Duodenal mucosa (tissue), 2 donors: ENCODE data around the gene BEAN1.

ENCODE experiments used
- H3K27ac ChIP-seq: one replicate; pipeline ENCODE4 v1.7.0; 2013; ENCODE audit warnings: low read depth, low read length
- H3K27me3 ChIP-seq, 2 donors: one replicate each; pipeline ENCODE4 v1.7.0; 2013; ENCODE audit warnings: low read length in 2 of 2, control low read depth in 1 of 2; ENCODE audit not compliant: insufficient read depth in 2 of 2, control insufficient read depth in 1 of 2
- H3K36me3 ChIP-seq, 2 donors: one replicate each; pipeline ENCODE4 v1.7.0; 2013; ENCODE audit warnings: low read length in 2 of 2, control low read depth in 1 of 2; ENCODE audit not compliant: insufficient read depth in 2 of 2, control insufficient read depth in 1 of 2
- H3K4me1 ChIP-seq, 2 donors: one replicate each; pipeline ENCODE4 v1.7.0; 2013; ENCODE audit warnings: low read length in 2 of 2, control low read depth in 1 of 2; ENCODE audit not compliant: insufficient read depth in 2 of 2, control insufficient read depth in 1 of 2
- H3K4me3 ChIP-seq, 2 donors: one replicate each; pipeline ENCODE4 v1.7.0; 2013; ENCODE audit warnings: low read length in 2 of 2, low read depth in 1 of 2
- H3K9ac ChIP-seq, 2 donors: one replicate each; pipeline ENCODE4 v1.7.0; 2013; ENCODE audit warnings: low read length in 2 of 2, low read depth in 1 of 2
- H3K9me3 ChIP-seq, 2 donors: one replicate each; pipeline ENCODE4 v1.7.0; 2013; ENCODE audit warnings: low read length in 2 of 2, control low read depth in 1 of 2; ENCODE audit not compliant: control insufficient read depth in 1 of 2

Gene BEAN1

GRCh38 chr16:66469291-66469946, 42.3 kb downstream of the BEAN1 start:
- Histone ChIP-seq H3K9ac (no peak overlapping the region), H3K4me3 (no peak overlapping the region), H3K9me3 (no peaks in the 10 kb centered on the region), H3K27ac (no peak overlapping the region), H3K4me1 (no peaks in the 10 kb centered on the region), H3K36me3 (no peaks in the 10 kb centered on the region), H3K27me3 (no peaks in the 10 kb centered on the region)

- Histone ChIP-seq H3K9ac (no peak overlapping the region), H3K9me3 (no peaks in the 10 kb centered on the region), H3K36me3 (no peaks in the 10 kb centered on the region), H3K27me3 (no peaks in the 10 kb centered on the region), H3K4me1 (peaks cover 0 to 5% of the 10 kb centered on the region in 2 donors), H3K27ac (no peak overlapping the region), H3K4me3 (no peak overlapping the region)
These were observed 43.0 kb downstream of the BEAN1 start for GRCh38 chr16:66469947-66470546.

- no peaks in the 10 kb centered on the region for H3K36me3 ChIP-seq
- H3K27ac ChIP-seq: no peak overlapping the region
- no peak overlapping the region for H3K4me3 ChIP-seq
- peaks cover 0 to 5% of the 10 kb centered on the region in 2 donors for H3K4me1 ChIP-seq
- no peaks in the 10 kb centered on the region for H3K27me3 ChIP-seq
- H3K9ac ChIP-seq: no peak overlapping the region
- H3K9me3 ChIP-seq: no peaks in the 10 kb centered on the region
These were observed 43.5 kb downstream of the BEAN1 start for GRCh38 chr16:66470556-66470955.

DNA sequence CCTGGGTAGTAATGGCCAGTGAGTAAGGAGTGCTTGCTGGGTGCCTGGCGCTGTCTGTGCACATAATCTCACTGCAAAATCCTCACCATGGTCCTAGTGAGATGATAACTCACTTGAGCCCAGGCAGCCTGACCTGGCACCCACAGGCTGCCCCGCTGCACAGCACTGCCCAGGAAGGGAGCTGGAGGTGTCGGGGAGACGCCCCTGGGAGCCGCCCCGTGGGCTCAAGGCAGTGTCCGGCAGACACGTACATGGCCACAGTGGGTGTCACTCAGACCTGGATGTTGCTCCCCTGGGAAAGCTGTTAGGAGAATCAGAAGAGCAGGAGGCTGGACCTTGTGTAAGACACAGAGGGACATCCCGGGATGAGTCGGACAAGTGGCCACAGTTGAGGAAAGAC, 44.2 kb downstream of the BEAN1 start:
- Histone ChIP-seq H3K4me1 (peaks cover 0 to 5% of the 10 kb centered on the region in 2 donors), H3K36me3 (no peaks in the 10 kb centered on the region), H3K9ac (no peak overlapping the region), H3K27ac (no peak overlapping the region), H3K4me3 (no peak overlapping the region), H3K9me3 (no peaks in the 10 kb centered on the region), H3K27me3 (no peaks in the 10 kb centered on the region)

GRCh38 chr16:66471716-66472393, 44.8 kb downstream of the BEAN1 start:
- Histone ChIP-seq H3K27me3 (peaks cover 0 to 5% of the 10 kb centered on the region in 2 donors), H3K4me3 (no peak overlapping the region), H3K9ac (no peak overlapping the region), H3K4me1 (peaks cover 0 to 5% of the 10 kb centered on the region in 2 donors), H3K36me3 (no peaks in the 10 kb centered on the region), H3K27ac (no peak overlapping the region), H3K9me3 (no peaks in the 10 kb centered on the region)

DNA sequence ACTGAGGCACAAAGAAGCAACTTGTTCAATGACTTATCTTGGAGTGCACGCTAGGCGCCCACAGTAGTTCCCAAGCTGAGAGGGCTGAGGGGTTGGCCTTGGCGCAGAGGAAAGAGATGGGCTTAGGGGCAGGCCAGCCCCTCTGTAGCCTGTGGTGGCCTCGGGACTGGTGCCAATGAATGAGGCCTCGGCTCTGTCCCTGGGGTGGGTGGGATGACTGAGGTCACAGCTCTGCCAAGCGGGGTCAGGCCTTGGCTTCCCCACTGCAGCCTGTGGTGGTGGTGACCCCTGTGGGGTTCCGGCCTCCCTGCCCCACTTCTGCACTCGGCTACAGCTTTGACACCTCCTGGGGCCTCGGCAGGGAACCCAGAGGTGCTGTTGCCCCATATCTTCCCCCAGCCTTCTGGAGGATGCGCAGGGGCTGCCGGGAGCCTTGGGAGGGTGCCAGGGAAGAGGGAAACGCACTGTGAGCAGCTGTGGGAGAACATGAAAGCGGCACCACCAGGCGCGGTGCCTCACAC, 46.0 kb downstream of the BEAN1 start:
- H3K9ac ChIP-seq: no peak overlapping the region
- H3K9me3 ChIP-seq: no peaks in the 10 kb centered on the region
- H3K27ac ChIP-seq: no peak overlapping the region
- peaks cover 0 to 5% of the 10 kb centered on the region in 2 donors for H3K4me1 ChIP-seq
- H3K4me3 ChIP-seq: no peak overlapping the region
- no peaks in the 10 kb centered on the region for H3K36me3 ChIP-seq
- peaks cover 0 to 15% of the 10 kb centered on the region in 2 donors for H3K27me3 ChIP-seq

DNA sequence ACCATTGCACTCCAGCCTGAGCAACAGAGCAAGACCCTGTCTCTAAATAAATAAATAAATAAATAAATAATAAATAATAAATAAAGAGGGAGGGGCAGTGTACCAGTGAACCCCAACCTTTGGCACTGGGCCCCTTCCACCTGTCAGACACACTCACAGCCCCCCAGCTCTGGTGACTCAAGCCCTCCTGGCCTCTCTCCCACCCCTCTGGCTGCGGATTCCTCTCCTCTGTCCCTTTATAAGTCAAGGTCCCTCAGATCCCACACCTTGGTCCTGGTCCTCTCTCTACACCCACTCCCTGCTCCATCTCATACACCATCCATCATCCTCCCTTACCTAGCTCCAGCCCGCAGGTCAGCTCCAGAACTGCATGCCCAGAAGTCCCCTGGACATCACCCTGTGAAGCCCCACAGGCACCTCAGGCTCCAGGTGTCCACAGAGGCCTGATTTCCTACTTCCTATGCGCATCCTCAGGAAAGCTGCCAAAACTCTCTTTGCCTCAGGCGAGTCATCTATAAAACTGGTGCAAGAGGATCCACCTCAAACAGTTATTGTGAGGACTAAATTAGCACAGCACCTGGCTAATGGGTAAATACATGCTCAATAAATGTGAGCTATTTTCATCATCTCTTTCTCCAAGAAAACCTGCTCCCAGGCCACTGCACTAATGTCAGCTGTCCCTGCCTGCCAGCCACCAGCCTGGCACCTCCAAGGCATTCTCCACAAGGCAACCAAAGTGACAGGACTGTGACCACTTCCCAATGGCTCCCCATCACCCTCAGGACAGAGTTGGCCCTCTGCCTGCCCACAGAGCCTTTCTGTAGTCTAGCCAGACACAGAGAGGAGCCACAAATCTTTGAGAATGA, 46.8 kb downstream of the BEAN1 start:
- Histone ChIP-seq H3K36me3 (no peaks in the 10 kb centered on the region), H3K27ac (no peak overlapping the region)

DNA sequence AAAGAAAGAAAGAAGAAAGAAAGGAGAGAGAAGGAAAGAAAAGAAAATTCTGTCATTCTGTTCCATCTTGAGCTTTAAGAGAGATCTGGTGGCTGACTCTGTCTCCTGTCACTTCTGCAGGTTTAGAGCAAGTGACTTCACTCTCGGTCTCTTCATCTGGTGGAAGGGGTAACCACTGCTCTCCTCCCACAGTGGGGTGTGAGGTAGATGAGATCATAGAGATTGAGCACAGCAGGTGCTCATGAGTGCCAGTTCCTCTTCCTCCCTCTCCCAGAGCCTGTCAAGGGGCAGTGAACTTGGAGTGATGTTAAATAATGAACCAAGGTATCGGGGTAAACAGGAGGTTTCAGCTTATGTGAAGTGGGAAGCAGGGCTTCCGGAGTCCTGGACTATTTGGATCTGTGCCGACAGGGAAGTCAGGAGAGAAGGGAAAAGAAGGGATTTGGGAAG, 47.7 kb downstream of the BEAN1 start:
- H3K4me3 ChIP-seq: no peak overlapping the region
- H3K9me3 ChIP-seq: no peaks in the 10 kb centered on the region
- H3K27me3 ChIP-seq: peaks cover 0 to 15% of the 10 kb centered on the region in 2 donors
- H3K4me1 ChIP-seq: peaks cover 0 to 10% of the 10 kb centered on the region in 2 donors
- no peak overlapping the region for H3K27ac ChIP-seq
- H3K36me3 ChIP-seq: no peaks in the 10 kb centered on the region
- no peak overlapping the region for H3K9ac ChIP-seq

More for the DNA sequence above, 46.8 kb downstream of the BEAN1 start:
- Histone ChIP-seq H3K9ac (no peak overlapping the region), H3K27me3 (peaks cover 0 to 15% of the 10 kb centered on the region in 2 donors), H3K4me3 (no peak overlapping the region), H3K4me1 (peaks cover 0 to 9% of the 10 kb centered on the region in 2 donors), H3K9me3 (no peaks in the 10 kb centered on the region)

DNA sequence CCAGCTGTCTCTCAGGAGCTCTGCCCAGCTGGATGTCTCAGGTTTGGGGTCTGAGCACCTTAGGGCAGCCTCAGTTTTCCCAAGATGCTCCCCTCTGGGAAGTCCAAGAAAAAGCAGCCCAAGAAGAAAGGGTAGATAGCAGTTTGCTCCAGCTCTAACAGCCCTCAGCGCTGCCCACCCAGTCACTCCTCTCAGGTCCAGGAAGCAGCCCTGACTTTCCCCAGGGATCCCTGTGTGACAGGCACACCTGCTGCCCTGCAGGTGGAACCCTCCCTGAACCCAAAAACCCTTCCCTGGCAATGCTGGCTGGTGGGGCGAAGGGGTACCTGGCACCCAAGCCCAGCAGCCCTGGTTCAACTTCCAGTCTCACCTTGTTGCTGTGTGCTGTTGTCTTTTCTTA, 48.1 kb downstream of the BEAN1 start:
- Histone ChIP-seq H3K27me3 (peaks cover 0 to 15% of the 10 kb centered on the region in 2 donors), H3K27ac (no peak overlapping the region), H3K36me3 (no peaks in the 10 kb centered on the region), H3K4me3 (no peak overlapping the region), H3K9ac (no peak overlapping the region), H3K4me1 (peaks cover 0 to 10% of the 10 kb centered on the region in 2 donors), H3K9me3 (no peaks in the 10 kb centered on the region)
